Astrocyte (in vitro differentiated cells and primary cell): ENCODE results near the gene ATXN1. TPM values are rescaled to one million over a fixed set of nuclear protein-coding genes. Genes with fewer than 3 reads are reported as not detected.

ENCODE experiments used
- DNase-seq: peaks from one replicate; pipeline ENCODE4 v3.0.0-alpha.2; 2010; ENCODE audit warnings: low read depth
- FAIRE-seq: peaks from 2 replicates; lab custom pipeline; 2011; peaks lifted over from hg19 to GRCh38; lab: Jason Lieb, UNC
- H2AFZ ChIP-seq: 2 replicates; pipeline ENCODE4 v1.6.0; 2012; ENCODE audit warnings: low read depth, low read length, inconsistent platforms
- H3K27ac ChIP-seq: 2 replicates; pipeline ENCODE4 v1.5.1; 2011; ENCODE audit warnings: low read depth, low read length, inconsistent platforms
- H3K27me3 ChIP-seq: 2 replicates; pipeline ENCODE4 v1.6.0; 2011; ENCODE audit warnings: low read length, inconsistent platforms; ENCODE audit not compliant: insufficient read depth
- H3K36me3 ChIP-seq: 2 replicates; pipeline ENCODE4 v1.5.1; 2011; ENCODE audit warnings: low read length, inconsistent platforms; ENCODE audit not compliant: insufficient read depth
- H3K4me1 ChIP-seq: 2 replicates; pipeline ENCODE4 v1.5.1; 2011; ENCODE audit warnings: low read length, inconsistent platforms; ENCODE audit not compliant: insufficient read depth
- H3K4me2 ChIP-seq: 2 replicates; pipeline ENCODE4 v1.6.0; 2012; ENCODE audit warnings: low read length, inconsistent platforms
- H3K4me3 ChIP-seq: 2 replicates; pipeline ENCODE4 v1.5.1; 2011; ENCODE audit warnings: low read depth, mild to moderate bottlenecking, low read length, inconsistent platforms; ENCODE audit not compliant: insufficient read depth
- H3K79me2 ChIP-seq: 2 replicates; pipeline ENCODE4 v1.6.0; 2012; ENCODE audit warnings: mild to moderate bottlenecking, low read length, inconsistent platforms; ENCODE audit not compliant: insufficient read depth
- H3K9ac ChIP-seq: 2 replicates; pipeline ENCODE4 v1.6.0; 2012; ENCODE audit warnings: mild to moderate bottlenecking, low read length, inconsistent platforms
- H3K9me3 ChIP-seq: 2 replicates; pipeline ENCODE4 v1.5.1; 2012; ENCODE audit warnings: low read depth, mild to moderate bottlenecking, low read length, inconsistent platforms; ENCODE audit not compliant: insufficient read depth
- H4K20me1 ChIP-seq: 2 replicates; pipeline ENCODE4 v1.6.0; 2012; ENCODE audit warnings: low read length, inconsistent platforms; ENCODE audit not compliant: insufficient read depth
- H3K27ac Mint-ChIP-seq: one replicate; pipeline ENCODE4 v1.8.0; 2021; ENCODE audit warnings: mild to moderate bottlenecking, mixed read lengths; ENCODE audit not compliant: unreplicated experiment
- H3K27me3 Mint-ChIP-seq: one replicate; pipeline ENCODE4 v1.8.0; 2021; ENCODE audit warnings: low read depth, mixed read lengths; ENCODE audit not compliant: unreplicated experiment
- H3K36me3 Mint-ChIP-seq: one replicate; pipeline ENCODE4 v1.8.0; 2021; ENCODE audit warnings: low read depth, mixed read lengths; ENCODE audit not compliant: unreplicated experiment
- H3K4me1 Mint-ChIP-seq: one replicate; pipeline ENCODE4 v1.8.0; 2021; ENCODE audit warnings: low read depth, mixed read lengths; ENCODE audit not compliant: unreplicated experiment
- H3K4me3 Mint-ChIP-seq: one replicate; pipeline ENCODE4 v1.8.0; 2021; ENCODE audit warnings: mild to moderate bottlenecking, moderate library complexity, mixed read lengths; ENCODE audit not compliant: unreplicated experiment
- H3K9me3 Mint-ChIP-seq: one replicate; pipeline ENCODE4 v1.8.0; 2021; ENCODE audit warnings: mild to moderate bottlenecking, mixed read lengths; ENCODE audit not compliant: unreplicated experiment
- EZH2 ChIP-seq: IDR thresholded peaks from 2 replicates; pipeline ENCODE4 v1.6.1; 2012; ENCODE audit warnings: mild to moderate bottlenecking, low read length, inconsistent platforms; ENCODE audit not compliant: insufficient read depth
- total RNA-seq: library from RNA; stranded (reverse); gene quantifications from 2 replicates; pipeline ENCODE4 v1.2.1, GENCODE V29; 2021
- TF ChIP-seq, protein P1 (sequence below): IDR thresholded peaks from 2 replicates; pipeline ENCODE4 v1.5.1; 2011; ENCODE audit warnings: low read depth, mild to moderate bottlenecking, inconsistent platforms, low read length, moderate library complexity; ENCODE audit not compliant: insufficient read depth

Gene ATXN1
- total RNA-seq, 1 donor from 2014 or later, result 70.9 TPM

DNA sequence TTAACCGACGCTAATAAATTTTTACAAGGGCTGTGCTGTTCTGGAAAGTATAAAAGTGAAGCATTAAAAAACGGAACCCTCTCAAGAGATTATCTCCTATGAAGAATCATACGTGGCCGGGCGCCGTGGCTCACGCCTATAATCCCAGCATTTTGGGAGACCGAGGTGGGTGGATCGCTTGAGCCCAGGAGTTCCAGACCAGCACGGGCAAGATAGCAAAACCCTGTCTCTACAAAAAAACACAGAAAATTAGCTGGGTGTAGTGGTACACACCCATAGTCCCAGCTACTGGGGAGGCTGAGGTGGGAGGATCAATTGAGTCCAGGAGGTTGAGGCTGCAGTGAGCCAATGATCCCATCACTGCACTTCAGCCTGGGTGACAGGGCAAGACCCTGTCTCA lies 439.4 kb downstream of the ATXN1 start:
- no peak overlapping the region for H3K4me3 Mint-ChIP-seq
- H3K27me3 Mint-ChIP-seq, result no peaks in the 10 kb centered on the region
- Histone ChIP-seq H3K27ac (no peak overlapping the region), H3K27me3 (no peaks in the 10 kb centered on the region), H3K4me2 (no peak overlapping the region), H3K36me3 (no peaks in the 10 kb centered on the region), H2AFZ (no peak overlapping the region), H3K9me3 (no peaks in the 10 kb centered on the region), H3K4me1 (peaks cover 65% of the 10 kb centered on the region), H3K9ac (no peak overlapping the region), H3K4me3 (no peak overlapping the region), H4K20me1 (peaks cover 26% of the 10 kb centered on the region), H3K79me2 (peaks cover 3% of the 10 kb centered on the region)
- peaks cover 18% of the 10 kb centered on the region for H3K36me3 Mint-ChIP-seq
- peak overlapping the region; percentile 75 for H3K27ac Mint-ChIP-seq
- TF ChIP-seq, protein P1, sequence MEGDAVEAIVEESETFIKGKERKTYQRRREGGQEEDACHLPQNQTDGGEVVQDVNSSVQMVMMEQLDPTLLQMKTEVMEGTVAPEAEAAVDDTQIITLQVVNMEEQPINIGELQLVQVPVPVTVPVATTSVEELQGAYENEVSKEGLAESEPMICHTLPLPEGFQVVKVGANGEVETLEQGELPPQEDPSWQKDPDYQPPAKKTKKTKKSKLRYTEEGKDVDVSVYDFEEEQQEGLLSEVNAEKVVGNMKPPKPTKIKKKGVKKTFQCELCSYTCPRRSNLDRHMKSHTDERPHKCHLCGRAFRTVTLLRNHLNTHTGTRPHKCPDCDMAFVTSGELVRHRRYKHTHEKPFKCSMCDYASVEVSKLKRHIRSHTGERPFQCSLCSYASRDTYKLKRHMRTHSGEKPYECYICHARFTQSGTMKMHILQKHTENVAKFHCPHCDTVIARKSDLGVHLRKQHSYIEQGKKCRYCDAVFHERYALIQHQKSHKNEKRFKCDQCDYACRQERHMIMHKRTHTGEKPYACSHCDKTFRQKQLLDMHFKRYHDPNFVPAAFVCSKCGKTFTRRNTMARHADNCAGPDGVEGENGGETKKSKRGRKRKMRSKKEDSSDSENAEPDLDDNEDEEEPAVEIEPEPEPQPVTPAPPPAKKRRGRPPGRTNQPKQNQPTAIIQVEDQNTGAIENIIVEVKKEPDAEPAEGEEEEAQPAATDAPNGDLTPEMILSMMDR, result no peak
- no peak for TF ChIP-seq EZH2
- FAIRE-seq, result no peak
- H3K4me1 Mint-ChIP-seq, result peaks cover 65% of the 10 kb centered on the region
- no peaks in the 10 kb centered on the region for H3K9me3 Mint-ChIP-seq
- DNase-seq, result no peak

GRCh38 chr6:16321341-16321710 lies 439.9 kb downstream of the ATXN1 start:
- no peaks in the 10 kb centered on the region for H3K9me3 Mint-ChIP-seq
- H3K4me2 ChIP-seq, result peak overlapping the region; percentile 85

GRCh38 chr6:16320533-16321340 lies 440.5 kb downstream of the ATXN1 start:
- FAIRE-seq, result no peak
- Histone ChIP-seq H2AFZ (no peak overlapping the region), H3K4me1 (peaks cover 65% of the 10 kb centered on the region), H3K27ac (peak overlapping the region; percentile 97), H3K4me3 (peak overlapping the region; percentile 45), H3K36me3 (no peaks in the 10 kb centered on the region), H3K79me2 (no peaks in the 10 kb centered on the region), H3K9ac (peak overlapping the region; percentile 88), H3K27me3 (no peaks in the 10 kb centered on the region), H3K9me3 (no peaks in the 10 kb centered on the region), H3K4me2 (peak overlapping the region; percentile 85), H4K20me1 (peaks cover 27% of the 10 kb centered on the region)
- no peaks in the 10 kb centered on the region for H3K9me3 Mint-ChIP-seq
- no peaks in the 10 kb centered on the region for H3K27me3 Mint-ChIP-seq
- peak; percentile 46 for DNase-seq
- H3K36me3 Mint-ChIP-seq, result peaks cover 13% of the 10 kb centered on the region
- no peak overlapping the region for H3K4me3 Mint-ChIP-seq
- peaks cover 67% of the 10 kb centered on the region for H3K4me1 Mint-ChIP-seq
- peak overlapping the region; percentile 72 for H3K27ac Mint-ChIP-seq
- TF ChIP-seq, protein P1, result no peak
- TF ChIP-seq EZH2, result no peak

More at GRCh38 chr6:16321341-16321710, 439.9 kb downstream of the ATXN1 start:
- Histone ChIP-seq H3K27ac (peak overlapping the region; percentile 97), H3K79me2 (peaks cover 3% of the 10 kb centered on the region), H3K4me3 (no peak overlapping the region), H4K20me1 (peaks cover 28% of the 10 kb centered on the region), H3K4me1 (peaks cover 65% of the 10 kb centered on the region), H3K36me3 (no peaks in the 10 kb centered on the region), H3K27me3 (no peaks in the 10 kb centered on the region), H2AFZ (no peak overlapping the region), H3K9me3 (no peaks in the 10 kb centered on the region), H3K9ac (peak overlapping the region; percentile 88)
- FAIRE-seq, result no peak
- Mint-ChIP-seq H3K27ac (peak overlapping the region; percentile 75), H3K36me3 (peaks cover 13% of the 10 kb centered on the region), H3K4me3 (no peak overlapping the region), H3K27me3 (no peaks in the 10 kb centered on the region), H3K4me1 (peaks cover 67% of the 10 kb centered on the region)
- TF ChIP-seq EZH2, result no peak
- DNase-seq, result no peak
